HG03558 (cell line): ENCODE measurements around the gene C1orf53.

Experiments
- ATAC-seq: cut with Tn5 transposase; IDR thresholded peaks from one replicate; pipeline ENCODE4 v1.9.1; 2021; ENCODE audit warnings: moderate number of reproducible peaks; ENCODE audit not compliant: unreplicated experiment; ENCODE audit errors: extremely low read depth

Gene C1orf53

GRCh38 chr1:197907846-197908616 is 5.6 kb downstream of the C1orf53 start:
- no peak for ATAC-seq

- no peak for ATAC-seq
Observed at GRCh38 chr1:197908716-197909220, 6.3 kb downstream of the C1orf53 start.

DNA sequence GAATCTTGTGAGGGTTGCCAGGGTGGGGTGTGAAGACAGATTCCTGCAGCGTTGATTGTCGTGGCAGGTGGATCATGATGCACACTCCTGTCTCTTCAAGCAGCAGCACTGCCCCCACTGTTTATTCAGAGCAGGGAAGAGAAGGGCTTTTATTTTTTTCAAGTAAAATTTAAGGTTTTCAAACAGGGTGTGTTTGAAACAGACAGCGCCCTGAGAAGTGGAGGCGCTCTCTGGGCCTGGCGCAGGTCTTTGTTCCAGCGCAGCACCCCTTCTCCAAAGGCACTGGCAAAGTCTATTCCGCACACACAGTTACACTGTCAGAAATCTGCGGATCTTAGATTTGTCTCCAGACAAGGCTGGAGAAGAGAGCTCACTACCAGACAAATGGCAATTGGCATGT is 7.0 kb downstream of the C1orf53 start:
- ATAC-seq: no peak

DNA sequence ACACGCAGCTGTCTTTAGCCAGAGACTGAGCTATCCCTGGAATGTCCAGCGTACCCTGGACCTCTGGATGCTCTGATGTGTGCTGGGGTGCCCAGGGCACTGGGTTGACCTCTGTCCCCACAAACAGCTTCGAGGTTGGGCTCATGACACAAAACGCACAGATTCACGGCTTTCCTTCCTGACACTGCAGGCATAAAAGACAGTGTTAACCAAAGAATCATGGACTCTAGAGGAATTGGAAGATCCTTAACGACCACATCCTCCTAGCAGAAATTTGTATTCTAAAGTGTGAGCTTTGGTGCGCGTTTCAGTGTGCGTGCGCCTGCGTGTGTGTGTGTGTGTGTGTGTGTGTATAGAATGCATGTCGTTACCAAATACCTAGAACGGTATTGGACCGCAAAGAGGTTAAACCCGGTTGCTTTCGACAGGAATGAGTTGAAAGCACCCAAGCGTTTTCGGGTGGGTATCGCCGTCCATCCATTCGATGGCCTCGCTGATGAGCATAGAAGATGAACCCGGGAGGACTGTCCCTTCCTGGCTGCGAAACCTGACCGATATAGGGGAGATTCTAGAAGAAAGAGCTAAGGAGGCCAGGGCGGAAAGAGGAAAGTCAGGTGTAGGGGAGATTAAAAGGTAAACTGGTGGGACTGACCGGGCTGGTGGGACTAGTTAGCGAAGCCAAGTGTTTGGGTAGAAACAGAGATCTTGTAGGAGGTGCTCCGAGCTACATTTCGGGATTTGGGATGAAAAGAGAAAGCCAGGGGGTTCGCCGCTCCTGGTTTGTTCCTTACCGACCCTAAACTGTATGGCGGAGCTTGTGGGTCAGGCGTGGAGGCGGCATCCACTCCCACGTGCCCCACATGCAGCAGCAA is 7.9 kb downstream of the C1orf53 start:
- ATAC-seq: no peak

DNA sequence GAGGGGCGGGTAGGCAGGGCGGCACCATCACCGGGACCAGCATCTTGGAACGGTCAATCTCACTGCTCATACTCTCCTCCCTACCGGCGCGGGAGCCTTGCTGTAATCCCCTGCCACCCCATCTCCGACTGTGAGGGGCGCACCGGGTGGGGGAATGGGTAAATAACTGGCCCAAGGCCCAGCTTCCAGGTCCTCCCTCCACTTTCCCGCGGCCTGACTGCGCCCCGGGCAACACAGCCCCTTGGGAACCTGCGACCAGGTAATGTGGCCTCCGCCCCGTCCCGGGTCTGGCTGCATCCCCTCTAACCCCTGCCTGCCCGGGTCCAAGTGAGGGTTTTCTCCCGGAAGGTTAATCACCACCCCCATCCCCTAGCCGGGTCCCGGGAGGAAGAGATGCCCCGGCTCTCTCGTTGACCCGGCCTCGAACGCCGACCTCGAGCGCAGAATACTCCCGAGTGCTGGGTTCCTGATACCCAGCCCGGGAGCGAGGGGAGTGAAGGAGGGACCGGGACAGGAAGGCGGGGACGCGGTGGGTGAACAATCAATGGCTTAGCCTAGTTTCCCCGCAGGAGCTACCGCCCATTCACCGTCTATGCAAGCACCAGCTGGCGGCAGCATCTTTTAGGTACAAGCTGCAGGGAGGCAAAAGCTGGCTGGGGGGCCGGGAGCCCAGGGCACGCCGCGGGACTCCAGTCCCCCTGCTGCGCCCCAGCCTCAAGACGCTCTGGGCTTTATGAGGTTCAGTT is 8.9 kb downstream of the C1orf53 start:
- ATAC-seq: no peak

GRCh38 chr1:197911857-197912696 is 9.6 kb downstream of the C1orf53 start:
- no peak for ATAC-seq

DNA sequence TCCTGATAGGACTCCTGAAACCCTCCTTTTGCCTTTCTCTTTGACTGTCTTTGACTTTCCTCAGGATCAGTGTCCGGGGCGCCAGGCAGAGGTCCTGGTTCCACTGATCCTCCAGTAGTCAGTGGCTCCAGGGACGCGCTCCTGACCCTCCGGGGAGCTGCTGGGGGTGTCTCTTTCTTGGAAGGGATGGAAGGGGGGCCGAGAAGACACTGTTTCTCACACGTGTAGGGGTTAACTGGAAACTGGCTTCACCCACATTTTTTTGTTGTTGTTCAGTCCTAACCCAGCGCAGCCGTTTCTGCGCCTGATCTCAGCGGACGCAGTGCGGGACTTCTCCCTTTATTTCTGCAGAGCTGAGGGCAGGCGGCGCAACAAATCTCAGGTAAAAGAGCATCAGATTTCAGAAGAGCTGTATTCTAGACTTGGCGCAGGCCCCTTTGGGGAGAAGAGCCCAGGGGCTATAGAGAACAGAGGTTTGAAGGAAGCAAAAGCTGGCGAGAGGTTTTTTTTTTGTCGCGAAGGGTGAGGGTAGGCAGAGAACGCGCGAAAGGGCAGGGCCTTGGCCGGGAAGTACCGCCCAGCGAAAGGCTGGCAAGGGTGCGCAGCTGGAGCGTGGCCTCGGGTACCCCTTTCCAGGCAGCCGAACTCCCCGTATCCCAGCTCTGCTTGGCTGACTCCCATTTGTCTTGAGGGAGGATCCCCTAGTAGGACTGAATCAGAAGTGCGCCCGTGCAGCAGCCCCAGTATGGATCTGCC is 10.5 kb downstream of the C1orf53 start:
- no peak for ATAC-seq

DNA sequence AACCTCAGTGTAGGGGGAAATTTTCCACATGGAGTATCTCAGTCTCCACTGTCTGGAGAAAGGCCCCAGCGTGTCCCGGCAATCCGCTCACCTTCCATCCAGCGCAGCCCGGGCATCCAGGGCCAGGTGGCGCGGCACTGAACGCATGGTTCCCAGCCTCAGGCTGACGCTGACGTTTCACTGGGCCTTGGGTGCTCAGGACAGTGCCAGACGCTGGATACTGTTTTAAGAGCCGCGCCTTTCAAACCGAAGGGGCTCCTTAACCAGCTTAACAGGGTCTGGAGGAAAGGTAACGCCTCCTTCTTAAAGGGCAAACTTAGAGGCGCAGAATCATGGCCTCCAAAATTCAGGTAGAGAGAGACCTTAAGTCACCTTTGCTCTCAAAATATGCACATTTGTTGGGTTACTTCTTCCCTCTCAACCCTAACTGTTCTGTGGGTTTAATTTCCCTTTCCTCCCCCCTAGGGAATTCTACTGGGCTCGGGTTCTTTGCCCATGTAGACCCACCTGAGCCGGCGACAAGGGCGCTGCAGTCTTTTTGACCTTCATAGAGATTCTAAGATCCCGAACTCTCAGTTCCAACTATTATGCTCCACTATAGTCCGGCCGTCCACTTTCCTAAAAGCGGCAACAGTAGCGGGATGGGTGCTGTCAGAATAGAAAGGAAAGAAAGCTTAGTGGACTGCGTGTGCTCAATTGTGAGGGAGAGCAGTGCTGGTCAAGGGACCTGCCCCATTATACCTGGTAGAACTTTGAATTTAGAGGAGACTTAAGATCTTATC is 11.3 kb downstream of the C1orf53 start:
- no peak for ATAC-seq

- no peak for ATAC-seq
Observed at GRCh38 chr1:197914510-197914909, 12.1 kb downstream of the C1orf53 start.

DNA sequence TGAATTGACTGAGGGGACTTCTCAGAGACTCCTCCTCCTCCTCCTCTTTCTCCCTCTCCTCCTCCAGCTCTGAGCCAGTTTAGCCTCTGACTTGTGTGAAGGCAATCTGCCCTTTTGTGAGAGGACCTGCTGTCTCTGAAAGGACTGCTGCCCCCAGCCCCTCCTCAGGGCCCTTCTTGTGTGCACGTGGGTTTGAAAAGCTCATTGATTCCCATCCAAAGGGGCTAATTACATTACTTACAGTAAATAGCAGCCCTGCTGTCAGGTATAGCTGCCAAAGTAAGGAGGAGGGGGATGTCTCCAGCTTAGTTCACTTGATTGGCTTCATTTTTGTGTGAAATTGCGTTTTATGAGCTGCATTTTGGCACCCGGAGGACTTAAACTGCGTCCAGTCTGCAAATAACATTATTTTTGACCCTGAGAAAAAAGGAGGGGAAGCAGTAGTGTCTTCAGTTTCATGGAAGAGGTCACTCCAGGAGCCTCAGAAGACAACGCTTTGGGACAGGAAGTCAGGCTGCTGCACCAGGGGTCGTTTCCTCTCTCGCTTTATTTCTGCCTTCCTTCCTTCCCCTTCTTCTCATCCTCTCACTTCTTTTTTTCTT is 12.9 kb downstream of the C1orf53 start:
- ATAC-seq: no peak

GRCh38 chr1:197915862-197916499 is 13.6 kb downstream of the C1orf53 start:
- ATAC-seq: no peak

DNA sequence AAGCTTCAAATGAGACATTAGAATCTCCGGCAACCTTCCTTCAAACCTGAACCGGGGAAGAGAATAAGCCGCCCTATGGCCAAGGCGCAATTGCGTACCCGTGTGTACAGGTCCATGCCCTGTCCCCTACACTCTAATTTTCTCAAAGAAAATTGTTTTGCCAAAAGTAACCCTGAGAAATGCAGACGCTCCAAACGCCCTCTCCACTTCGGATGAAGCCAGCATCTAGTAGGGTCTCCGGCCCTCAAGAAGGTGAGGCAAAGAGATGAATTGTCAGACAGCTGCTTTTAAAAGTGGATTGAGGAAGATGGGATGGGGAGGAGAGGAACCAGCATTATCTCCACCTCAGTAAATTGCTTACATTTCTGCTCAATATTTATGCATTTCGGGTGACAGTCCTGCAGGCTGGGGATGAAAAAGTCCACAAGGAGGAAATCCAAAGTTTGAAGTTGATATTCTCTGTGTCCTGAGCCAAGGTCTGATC is 14.1 kb downstream of the C1orf53 start:
- ATAC-seq: no peak

DNA sequence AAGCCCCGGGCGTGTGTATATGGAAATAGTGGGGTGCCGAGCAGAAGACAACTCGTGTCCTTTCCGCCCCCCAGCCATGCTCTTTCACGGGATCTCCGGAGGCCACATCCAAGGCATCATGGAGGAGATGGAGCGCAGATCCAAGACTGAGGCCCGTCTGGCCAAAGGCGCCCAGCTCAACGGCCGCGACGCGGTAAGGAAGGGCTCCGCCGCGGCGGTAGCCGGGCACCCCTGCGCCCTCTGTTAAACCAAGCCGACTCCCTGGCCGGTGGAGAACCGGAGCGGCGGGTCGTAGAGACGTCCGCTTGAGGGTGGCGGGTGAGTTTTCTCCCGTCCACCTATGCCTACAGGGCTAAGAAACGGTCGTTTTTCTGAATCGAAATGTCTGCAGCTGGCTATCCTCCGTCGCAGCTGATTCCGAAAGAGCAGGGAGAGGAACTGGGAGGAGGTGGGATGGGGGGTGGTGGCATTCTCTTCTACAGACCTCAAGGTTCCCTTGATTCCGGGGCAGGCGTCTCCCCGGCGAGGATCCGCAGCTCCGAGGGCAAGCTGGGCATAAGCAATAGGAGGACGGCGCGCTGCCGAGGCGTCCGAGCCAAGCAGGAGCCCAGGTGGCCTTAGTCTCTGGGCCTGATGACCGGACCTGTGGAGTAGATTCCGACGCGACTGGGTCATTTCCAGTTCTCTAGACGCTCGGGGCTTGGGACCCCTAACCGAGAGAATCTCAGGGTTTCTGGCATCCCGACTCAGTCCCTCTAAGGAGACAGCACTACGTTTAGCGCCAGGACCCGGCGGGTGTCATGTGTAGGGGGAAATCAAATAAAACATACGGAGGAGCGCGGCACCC is 15.6 kb downstream of the C1orf53 start:
- no peak for ATAC-seq

DNA sequence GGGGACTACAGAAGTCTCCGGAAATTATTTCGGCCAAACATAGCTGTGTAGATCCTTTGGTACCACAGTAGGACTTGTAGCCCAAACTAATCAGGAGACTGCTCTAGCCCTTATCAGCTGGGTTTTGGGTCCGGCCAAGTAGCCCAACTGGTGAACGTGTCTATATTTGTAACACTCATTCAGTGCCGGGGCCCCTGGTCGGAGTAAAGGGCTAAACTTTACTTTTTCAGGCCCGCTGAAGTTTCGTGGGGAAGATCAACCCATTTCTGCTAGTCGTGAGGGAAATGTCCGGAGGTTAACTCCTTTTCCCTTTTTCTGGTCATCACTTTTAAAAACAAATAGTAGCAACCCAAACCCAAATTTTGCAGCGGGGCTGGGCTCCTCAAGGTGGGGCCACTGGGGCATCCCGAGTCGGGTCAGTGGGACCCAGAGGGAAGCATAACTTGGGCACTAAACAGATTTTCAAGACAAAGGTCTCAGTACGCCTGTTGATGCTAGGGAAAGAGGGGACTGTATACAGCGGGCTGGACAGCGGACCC is 16.4 kb downstream of the C1orf53 start:
- ATAC-seq: no peak

- ATAC-seq: no peak
Observed at GRCh38 chr1:197919346-197920066, 17.1 kb downstream of the C1orf53 start.

GRCh38 chr1:197920067-197920396 is 17.6 kb downstream of the C1orf53 start:
- no peak for ATAC-seq
